Measurements from ENCODE around the gene PTPN14. TPM values are rescaled to one million over a fixed set of nuclear protein-coding genes. Genes with fewer than 3 reads are reported as not detected.

Gene PTPN14
- total RNA-seq, 1 experiment from 2014 or later = 37.5 TPM

DNA sequence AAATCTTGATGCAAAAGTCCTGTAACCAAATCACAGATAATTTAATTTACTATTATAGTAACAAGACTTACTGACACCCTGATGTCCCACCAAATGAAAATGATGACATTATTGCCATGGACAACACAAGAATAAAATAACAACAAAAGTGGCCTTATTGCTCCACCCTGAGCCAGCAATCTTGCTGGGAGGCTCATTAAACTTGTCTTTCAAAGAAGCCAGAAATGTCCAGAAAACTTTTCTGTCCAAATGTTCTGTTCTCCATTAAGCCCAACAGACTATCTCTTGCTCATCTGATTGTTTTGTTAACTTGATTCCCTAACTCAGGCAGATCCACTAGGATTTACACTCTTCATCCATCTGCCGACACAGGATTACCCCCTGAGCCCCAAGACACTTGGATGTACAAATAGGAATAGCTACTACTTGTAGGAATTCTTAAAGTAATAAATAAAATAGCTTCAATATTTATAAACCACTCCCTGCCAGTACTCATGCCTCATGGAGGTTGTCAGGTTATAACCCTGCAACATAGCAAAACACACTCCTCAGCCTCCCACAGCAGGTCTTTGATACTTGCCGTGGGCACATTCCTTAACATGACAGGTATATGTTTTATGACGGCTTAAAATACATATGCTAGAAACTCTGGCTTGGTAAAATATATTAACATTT lies 84.9 kb downstream of the PTPN14 start:
- Histone ChIP-seq H3K27ac (ENCODE audit: low read depth, low read length) (peak overlapping the region; percentile 66; the same call in 1 of the 2 replicates), H3K27me3 (ENCODE audit: insufficient read depth, low read length) (no peaks in the 10 kb centered on the region), H3K9me3 (ENCODE audit: control insufficient read depth in 1 of 2, insufficient read depth in 1 of 2, low read depth in 1 of 2, low read length in 2 of 2) (no peaks in the 10 kb centered on the region), H3K9ac (ENCODE audit: low read length) (no peak overlapping the region), H3K4me3 (replicated peaks in 1 of 2; ENCODE audit: low read depth in 1 of 2, low read length in 2 of 2) (no peak overlapping the region), H4K20me1 (ENCODE audit: insufficient read depth) (no peaks in the 10 kb centered on the region), H3K79me2 (ENCODE audit: insufficient read depth, low read length) (peaks cover 43% of the 10 kb centered on the region), H3K4me1 (ENCODE audit: control insufficient read depth in 1 of 2, insufficient read depth in 2 of 2, low read length in 2 of 2) (peaks cover 43 to 54% of the 10 kb centered on the region in 2 experiments), H3K9me2 (ENCODE audit: insufficient read depth) (no peaks in the 10 kb centered on the region), H3K4me2 (ENCODE audit: low read length) (peak overlapping the region; percentile 72), H2AFZ (ENCODE audit: low read depth, low read length, poor library complexity, severe bottlenecking) (no peak overlapping the region), H3K36me3 (ENCODE audit: control insufficient read depth in 1 of 2, insufficient read depth in 2 of 2, low read length in 2 of 2) (no peaks in the 10 kb centered on the region)
- no TSS peak for BruUV-seq (replicated peaks)
- TF ChIP-seq, protein P1, sequence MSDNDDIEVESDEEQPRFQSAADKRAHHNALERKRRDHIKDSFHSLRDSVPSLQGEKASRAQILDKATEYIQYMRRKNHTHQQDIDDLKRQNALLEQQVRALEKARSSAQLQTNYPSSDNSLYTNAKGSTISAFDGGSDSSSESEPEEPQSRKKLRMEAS (IDR thresholded peaks at IDR 0.05) = no peak; the same call in 1 of the 2 replicates
- TF ChIP-seq EZH2phosphoT487 (IDR thresholded peaks at IDR 0.05; ENCODE audit: borderline replicate concordance) (no peak), FOSL1 (IDR thresholded peaks at IDR 0.05; ENCODE audit: low read depth) (no peak), RAD21 (IDR thresholded peaks at IDR 0.05; ENCODE audit: low read depth) (no peak), SIN3A (IDR thresholded peaks at IDR 0.05; ENCODE audit: low read depth) (no peak), SP1 (IDR thresholded peaks at IDR 0.05; ENCODE audit: low read depth) (no peak), JUND (IDR thresholded peaks at IDR 0.05) (no peak), CBX3 (IDR thresholded peaks at IDR 0.05; ENCODE audit: low read depth) (no peak), TCF7L2 (IDR thresholded peaks at IDR 0.05; ENCODE audit: borderline replicate concordance, extremely low read depth, insufficient read depth, insufficient read length) (no peak), EGR1 (IDR thresholded peaks at IDR 0.05; ENCODE audit: low read depth) (no peak), ELF1 (IDR thresholded peaks at IDR 0.05; ENCODE audit: borderline replicate concordance, low read depth) (no peak)
- TF ChIP-seq, protein P2, sequence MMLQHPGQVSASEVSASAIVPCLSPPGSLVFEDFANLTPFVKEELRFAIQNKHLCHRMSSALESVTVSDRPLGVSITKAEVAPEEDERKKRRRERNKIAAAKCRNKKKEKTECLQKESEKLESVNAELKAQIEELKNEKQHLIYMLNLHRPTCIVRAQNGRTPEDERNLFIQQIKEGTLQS (IDR thresholded peaks at IDR 0.05) = no peak
- DNase-seq (ENCODE audit: low read depth, low spot score) (no peak), ATAC-seq (peak; percentile 87)
- CTCF ChIA-PET = no interaction called here
- POLR2A ChIA-PET = no interaction called here
- intact Hi-C loops (cut with micrococcal nuclease) = no loop called here
- RAD21 ChIA-PET (ENCODE audit: low non-redundant PET in 1 of 2, low total read pairs in 2 of 2, uncharacterized antibody in 2 of 2, unreplicated experiment in 2 of 2) = no interaction called here
